Measurements from ENCODE around the gene MANF. TPM values are rescaled to one million over a fixed set of nuclear protein-coding genes. Genes with fewer than 3 reads are reported as not detected.

Gene MANF
- total and polyA plus RNA-seq, 2 of the 13 experiments (the other 11 are each of a cell fraction or from before 2014, with no cell fraction given) = 55.4 to 269 TPM

GRCh38 chr3:51422211-51422610 lies 37.1 kb downstream of the MANF start:
- no peak overlapping the region for H3K4me3 ChIP-seq (replicated peaks in 1 of 3; ENCODE audit: insufficient read depth in 1 of 3, low read depth in 2 of 3, low read length in 3 of 3)
- no peak overlapping the region for H3K4me2 ChIP-seq (ENCODE audit: low read depth, low read length)
- ChIA-PET POLR2A (no interaction called here), CTCF (ENCODE audit: low intra/inter-chr PET ratio, low total read pairs) (no interaction called here)
- H3K27me3 ChIP-seq (ENCODE audit: control insufficient read depth in 1 of 2, insufficient read depth in 2 of 2, low read length in 2 of 2) = no peaks in the 10 kb centered on the region
- H3K27ac ChIP-seq (ENCODE audit: extremely low read length, insufficient read depth, low read length) = no peak overlapping the region
- TF ChIP-seq FOXO1 (CRISPR knock-in tag; IDR thresholded peaks at IDR 0.05) (no peak), ZNF775 (CRISPR knock-in tag; IDR thresholded peaks at IDR 0.05; ENCODE audit: borderline replicate concordance) (no peak), ZNF362 (CRISPR knock-in tag; IDR thresholded peaks at IDR 0.05; ENCODE audit: borderline replicate concordance) (no peak), CENPT (CRISPR knock-in tag; IDR thresholded peaks at IDR 0.05; ENCODE audit: low read depth) (no peak), IRF9 (CRISPR knock-in tag; IDR thresholded peaks at IDR 0.05; ENCODE audit: borderline replicate concordance) (no peak), CREB1 (IDR thresholded peaks at IDR 0.05) (no peak), CREB1 (CRISPR knock-in tag; IDR thresholded peaks at IDR 0.05) (no peak), EZH2 (conservative IDR thresholded peaks at IDR 0.05; ENCODE audit: low read depth, low read length) (no peak), STAT5B (CRISPR knock-in tag; IDR thresholded peaks at IDR 0.05) (no peak), PATZ1 (CRISPR knock-in tag; IDR thresholded peaks at IDR 0.05) (no peak), ZNF572 (CRISPR knock-in tag; IDR thresholded peaks at IDR 0.05) (no peak), NKX3-1 (CRISPR knock-in tag; IDR thresholded peaks at IDR 0.05) (no peak), NR3C1 (CRISPR knock-in tag; IDR thresholded peaks at IDR 0.05) (no peak), ATM (IDR thresholded peaks at IDR 0.05; ENCODE audit: borderline replicate concordance) (no peak), ZNF746 (CRISPR knock-in tag; IDR thresholded peaks at IDR 0.05) (no peak)
- peaks cover 21 to 53% of the 10 kb centered on the region in 2 experiments; a peak in 4 of 5 replicates for H3K36me3 ChIP-seq (replicated peaks in 1 of 2; ENCODE audit: control insufficient read depth in 1 of 2, insufficient read depth in 2 of 2, low read length in 2 of 2)
- WGBS (ENCODE audit: low lambda C conversion rate) = 98% methylated on average over 3 of the region's 3 CpGs
- no peaks in the 10 kb centered on the region for H3K4me1 ChIP-seq (ENCODE audit: insufficient read depth, low read length)
- BruUV-seq (replicated peaks) = no TSS peak
- H4K20me1 ChIP-seq (ENCODE audit: insufficient read depth, low read length) = no peaks in the 10 kb centered on the region
- in situ Hi-C loops (cut with HindIII; ENCODE audit: extremely low pct_ligation_motif_present, low pct_unique_long_range_greater_than_20kb) (no loop called here), intact Hi-C loops (cut with micrococcal nuclease; ENCODE audit: unreplicated experiment) (no loop called here)
- no peaks in the 10 kb centered on the region for H3K9me3 ChIP-seq (ENCODE audit: low read length)
- H3K9ac ChIP-seq (ENCODE audit: insufficient read depth, low read depth, low read length) = no peak overlapping the region
- ATAC-seq = no peak
- no peaks in the 10 kb centered on the region for H3K79me2 ChIP-seq (ENCODE audit: insufficient read depth, low read length)
- no peak overlapping the region for H2AFZ ChIP-seq (ENCODE audit: low read length)
- FAIRE-seq = no peak
- no peak for DNase-seq (ENCODE audit: low spot score)

Data from HepG2 (cell line).